Ovary (tissue), 9 donors: ENCODE results near the gene LIN7B. TPM values are rescaled to one million over a fixed set of nuclear protein-coding genes. Genes with fewer than 3 reads are reported as not detected.

Experiments
- DNase-seq, 5 donors: peaks; one replicate each; pipeline ENCODE4 v3.0.0-alpha.2; 2019 to 2020
- H3K27ac ChIP-seq, 2 donors: fragments of 200-600 bp; one replicate each; pipeline versions ENCODE4 v1.5.1 to v1.8.0; 2019 to 2022
- H3K27me3 ChIP-seq: fragments of 200-600 bp; one replicate; pipeline ENCODE4 v1.8.0; 2022
- H3K36me3 ChIP-seq: fragments of 200-600 bp; sonication (generic); one replicate; pipeline ENCODE4 v1.5.1; 2019
- H3K4me1 ChIP-seq: one replicate; pipeline ENCODE4 v1.8.1; 2013; ENCODE audit warnings: mild to moderate bottlenecking, moderate library complexity; ENCODE audit not compliant: insufficient read depth
- H3K4me3 ChIP-seq: fragments of 200-600 bp; sonication (generic); one replicate; pipeline ENCODE4 v1.5.1; 2017
- H3K9me3 ChIP-seq, 2 donors: fragments of 200-600 bp in 1 of 2; sonication (generic) in 1 of 2; one replicate each; pipeline versions ENCODE4 v1.5.1 to v1.8.1; 2013 to 2019; ENCODE audit warnings: mild to moderate bottlenecking in 1 of 2, moderate library complexity in 1 of 2
- EP300 ChIP-seq: sonication (generic); formaldehyde crosslinking; IDR thresholded peaks from one replicate; pipeline ENCODE4 v1.6.1; 2017; ENCODE audit warnings: antibody characterized with exemption
- POLR2A ChIP-seq: fragments of 450-650 bp; IDR thresholded peaks from one replicate; pipeline ENCODE4 v1.6.1; 2017; ENCODE audit warnings: antibody characterized with exemption, mild to moderate bottlenecking, moderate library complexity
- WGBS, 3 donors: extraction: QIAGEN DNeasy Blood & Tissue Kit in 1 of 3; methylation state at CpG; one replicate each; pipeline versions ENCODE4 v1.1.5 to v1.1.7; 2013 to 2017; 5-methylcytosine and 5-hydroxymethylcytosine counted together
- intact Hi-C, 4 donors: fragments of 100-400 bp; cut with DNase I; formaldehyde crosslinking; loops; one replicate each; pipeline versions ENCODE4 v1.11.0 to v1.15.1; 2022 to 2023
- polyA plus RNA-seq, 2 donors: library from polyadenylated mRNA; stranded (reverse); fragments of 200-250 nt in 1 of 2; fragments of 350-450 nt in 1 of 2; fragmentation: Illumina TruSeq in 1 of 2; extraction: RNeasy Lipid Tissue Mini Kit (QIAGEN cat#74804) in 1 of 2; gene quantifications; one replicate each; pipeline ENCODE4 v1.2.3, GENCODE V29; 2013 to 2014
- total RNA-seq, 7 donors: library from RNA; depleted of rRNA in 2 of 7; stranded (reverse); fragments of >200 nt in 2 of 7; fragmentation: NEBNext Ultra II Directional in 3 of 7; extraction: Animal tissue kit (Norgen Biotek cat#: 25700) in 3 of 7; gene quantifications; one replicate each; pipeline versions ENCODE4 v1.1.0 to v1.2.4, GENCODE V29; 2016 to 2023
- TF ChIP-seq, protein P1 (sequence below), 3 donors: fragments of 450-650 bp in 2 of 3; fragments of 200-600 bp in 1 of 3; IDR thresholded peaks; one replicate each; pipeline versions ENCODE4 v1.5.1 to v1.8.0; 2016 to 2022; ENCODE audit warnings: antibody characterized with exemption in 3 of 3, mild to moderate bottlenecking in 1 of 3
- donor health status: DM: no; HTN: no; CAD: no; lungs with moderate emphysema.
- donor health status: DM: no; HTN: no; CAD: no.
- donor health status: Bipolar disorder and iron deficiency.
- donor health status: DM: yes; HTN: yes; CAD: no.
- donor health status: DM: no; HTN: no; CAD: no.
- donor health status: DM: yes; HTN: yes; CAD: no.

Gene LIN7B
- total and polyA plus RNA-seq, 9 donors, result 0.82 to 9.8 (median 8.5) TPM

- Histone ChIP-seq H3K27me3 (no peaks in the 10 kb centered on the region), H3K9me3 (no peaks in the 10 kb centered on the region), H3K36me3 (no peaks in the 10 kb centered on the region), H3K27ac (no peak overlapping the region), H3K4me1 (peaks cover 4% of the 10 kb centered on the region), H3K4me3 (peak overlapping the region; percentile 42)
- TF ChIP-seq POLR2A, result no peak
- no peak for TF ChIP-seq EP300
- TF ChIP-seq, protein P1, sequence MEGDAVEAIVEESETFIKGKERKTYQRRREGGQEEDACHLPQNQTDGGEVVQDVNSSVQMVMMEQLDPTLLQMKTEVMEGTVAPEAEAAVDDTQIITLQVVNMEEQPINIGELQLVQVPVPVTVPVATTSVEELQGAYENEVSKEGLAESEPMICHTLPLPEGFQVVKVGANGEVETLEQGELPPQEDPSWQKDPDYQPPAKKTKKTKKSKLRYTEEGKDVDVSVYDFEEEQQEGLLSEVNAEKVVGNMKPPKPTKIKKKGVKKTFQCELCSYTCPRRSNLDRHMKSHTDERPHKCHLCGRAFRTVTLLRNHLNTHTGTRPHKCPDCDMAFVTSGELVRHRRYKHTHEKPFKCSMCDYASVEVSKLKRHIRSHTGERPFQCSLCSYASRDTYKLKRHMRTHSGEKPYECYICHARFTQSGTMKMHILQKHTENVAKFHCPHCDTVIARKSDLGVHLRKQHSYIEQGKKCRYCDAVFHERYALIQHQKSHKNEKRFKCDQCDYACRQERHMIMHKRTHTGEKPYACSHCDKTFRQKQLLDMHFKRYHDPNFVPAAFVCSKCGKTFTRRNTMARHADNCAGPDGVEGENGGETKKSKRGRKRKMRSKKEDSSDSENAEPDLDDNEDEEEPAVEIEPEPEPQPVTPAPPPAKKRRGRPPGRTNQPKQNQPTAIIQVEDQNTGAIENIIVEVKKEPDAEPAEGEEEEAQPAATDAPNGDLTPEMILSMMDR (IDR thresholded peaks at IDR 0.05), result no peak
- 2 to 5% (median 4%) methylated on average over 16 of the region's 16 CpGs for WGBS, 3 donors
- intact Hi-C loops, result no loop called here
- no peak for DNase-seq
Observed at GRCh38 chr19:49150944-49151243, 36.7 kb downstream of the LIN7B start.

DNA sequence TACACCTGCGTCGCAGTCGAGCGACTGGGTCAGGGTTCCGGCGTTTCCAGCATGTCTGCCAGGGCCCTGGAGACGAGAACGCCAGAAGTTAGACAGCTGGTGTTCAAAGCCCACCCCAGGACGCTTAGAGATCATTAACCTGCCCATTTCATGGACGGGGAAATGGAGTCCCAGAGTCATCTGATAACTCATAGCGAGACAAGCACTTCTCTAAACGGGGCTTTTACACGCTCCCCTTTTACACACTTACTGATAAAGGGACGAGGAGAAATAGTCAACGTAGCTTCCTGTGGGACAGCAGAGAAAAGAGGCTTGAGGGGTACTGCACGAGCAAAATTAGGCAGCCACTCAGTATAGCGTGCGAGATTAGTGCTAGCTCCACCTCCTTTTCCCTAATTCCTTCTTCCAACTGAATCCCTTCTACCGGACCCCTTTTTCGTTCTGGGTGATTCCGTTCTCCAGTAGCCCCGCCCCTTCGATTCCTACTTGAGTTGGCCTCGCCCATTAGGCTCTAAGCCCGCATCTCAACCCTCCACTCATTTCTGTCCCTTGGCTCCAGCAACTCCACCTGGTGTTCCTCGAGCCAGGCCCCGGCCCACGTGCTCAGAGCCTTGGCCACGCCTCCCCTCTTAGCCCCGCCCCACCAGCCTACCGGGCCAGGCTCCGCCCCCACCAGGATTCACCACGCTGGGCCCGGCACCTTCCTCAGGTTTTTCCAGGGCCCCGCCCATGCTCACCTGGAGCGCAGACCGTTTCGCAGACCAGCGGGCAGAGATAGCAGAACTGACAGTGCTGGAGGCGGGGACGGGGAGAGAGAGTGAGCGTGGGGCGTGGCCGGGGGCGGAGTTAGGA lies 37.3 kb downstream of the LIN7B start:
- no peak overlapping the region for H3K27ac ChIP-seq
- peaks cover 4% of the 10 kb centered on the region for H3K4me1 ChIP-seq
- H3K36me3 ChIP-seq, result no peaks in the 10 kb centered on the region
- H3K9me3 ChIP-seq, result no peaks in the 10 kb centered on the region
- TF ChIP-seq POLR2A (no peak), EP300 (no peak)
- TF ChIP-seq, protein P1 (IDR thresholded peaks at IDR 0.05), result no peak
- H3K27me3 ChIP-seq, result no peaks in the 10 kb centered on the region
- WGBS, 3 donors, result 5 to 7% (median 6%) methylated on average over 45 of the region's 45 CpGs
- DNase-seq, result peak; percentile 39 to 79 (median 62)
- H3K4me3 ChIP-seq, result no peak overlapping the region
- intact Hi-C loops, result no loop called here

GRCh38 chr19:49152119-49152550 lies 38.0 kb downstream of the LIN7B start:
- Histone ChIP-seq H3K4me3 (no peak overlapping the region), H3K9me3 (no peaks in the 10 kb centered on the region), H3K36me3 (no peaks in the 10 kb centered on the region), H3K27me3 (no peaks in the 10 kb centered on the region), H3K27ac (no peak overlapping the region), H3K4me1 (peaks cover 4% of the 10 kb centered on the region)
- TF ChIP-seq POLR2A (no peak), EP300 (no peak)
- TF ChIP-seq, protein P1 (IDR thresholded peaks at IDR 0.05), result no peak
- DNase-seq, result no peak
- intact Hi-C loops, result no loop called here
- 34 to 47% (median 34%) methylated on average over 10 of the region's 10 CpGs for WGBS, 3 donors

DNA sequence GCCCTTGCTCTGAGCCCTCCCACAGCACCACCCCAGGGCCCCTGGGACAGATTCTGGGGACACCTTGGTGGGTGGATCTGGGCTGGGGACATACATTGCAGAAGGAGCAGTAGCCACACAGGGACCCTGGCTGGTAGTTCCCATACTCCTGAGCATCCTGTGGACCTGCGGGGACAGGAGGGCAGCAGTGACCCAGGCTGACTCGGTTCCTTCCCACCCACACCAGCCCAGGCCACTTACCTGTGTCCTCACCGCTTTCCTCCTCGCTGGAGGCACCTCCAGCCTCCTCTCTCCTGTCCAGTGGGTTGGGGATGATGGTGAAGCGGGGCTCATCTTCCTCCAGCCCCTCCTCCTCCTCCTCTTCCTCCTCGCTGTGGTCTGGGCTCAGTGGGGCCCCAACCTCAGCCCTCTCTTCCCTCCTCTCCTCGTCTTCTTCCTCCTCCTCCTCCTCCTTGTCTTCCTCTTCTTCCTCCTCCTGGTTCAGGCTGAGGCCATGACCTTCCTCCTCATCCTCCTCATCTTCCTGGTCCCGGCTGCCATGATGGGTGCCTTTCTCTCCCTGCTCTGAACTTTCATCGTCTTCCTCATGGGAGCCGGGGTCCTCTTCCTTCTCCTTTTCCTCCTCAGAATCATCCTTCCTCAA lies 39.1 kb downstream of the LIN7B start:
- Histone ChIP-seq H3K27ac (no peak overlapping the region), H3K9me3 (no peaks in the 10 kb centered on the region), H3K27me3 (no peaks in the 10 kb centered on the region), H3K4me3 (no peak overlapping the region), H3K36me3 (no peaks in the 10 kb centered on the region), H3K4me1 (peaks cover 6% of the 10 kb centered on the region)
- intact Hi-C loops, result no loop called here
- TF ChIP-seq, protein P1 (IDR thresholded peaks at IDR 0.05), result no peak
- no peak for TF ChIP-seq EP300
- TF ChIP-seq POLR2A, result no peak
- no peak for DNase-seq
- WGBS, 3 donors, result 88 to 91% (median 91%) methylated on average over 10 of the region's 10 CpGs
